ENCODE measurements around the gene WNT8B. TPM values are rescaled to one million over a fixed set of nuclear protein-coding genes. Genes with fewer than 3 reads are reported as not detected.

Gene WNT8B
- total RNA-seq, 4 donors from 2014 or later: not detected

DNA sequence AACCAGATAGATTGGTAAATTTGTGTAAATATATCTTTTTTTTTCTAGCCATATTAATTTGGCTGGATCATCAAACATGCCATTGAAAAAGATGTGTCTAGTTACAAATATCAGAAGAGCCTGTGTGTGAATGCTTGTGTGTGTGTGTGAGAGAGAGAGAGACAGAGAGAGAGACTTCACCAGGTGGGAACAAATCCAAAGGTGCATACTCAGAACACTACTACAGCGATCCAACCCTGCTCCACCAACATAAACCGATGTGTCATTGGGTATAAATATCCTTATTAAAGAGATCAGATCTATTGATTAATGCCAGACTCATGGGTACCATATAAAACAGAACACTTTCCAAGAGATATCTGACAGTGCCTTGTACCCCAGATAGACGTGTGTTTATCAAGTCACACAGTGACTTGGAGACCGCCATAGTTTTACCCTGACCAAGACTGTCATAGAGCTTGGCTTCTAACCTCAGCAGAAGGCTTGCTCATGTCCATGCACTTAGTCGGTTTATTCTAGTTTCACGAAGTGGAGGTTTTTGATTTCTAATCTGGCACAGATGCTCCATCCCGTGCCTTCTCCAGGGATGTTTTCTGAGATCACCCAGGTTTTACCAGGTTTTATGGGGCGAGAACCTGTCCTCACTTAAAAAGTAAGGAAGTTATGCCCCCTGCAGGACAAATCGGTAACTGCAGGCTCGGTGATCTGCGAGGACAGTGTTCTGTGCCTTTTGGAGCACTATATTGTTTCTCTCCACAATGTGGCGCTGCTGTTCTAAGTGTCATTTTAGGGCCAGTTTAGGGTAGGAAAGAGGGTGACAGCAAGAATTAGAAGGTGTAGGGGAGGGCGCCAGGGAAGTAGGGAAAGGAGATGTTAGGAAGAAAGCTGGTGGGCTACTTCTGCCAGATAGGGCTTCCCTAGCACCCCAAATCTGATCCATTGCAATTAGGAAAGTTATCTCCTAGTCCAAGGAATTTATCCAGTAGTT, 29.3 kb upstream of the WNT8B start:
- Histone ChIP-seq H3K4me3 (no peak overlapping the region), H3K27me3 (peaks cover 7% of the 10 kb centered on the region), H3K4me1 (no peaks in the 10 kb centered on the region), H3K9me3 (no peaks in the 10 kb centered on the region), H3K36me3 (no peaks in the 10 kb centered on the region), H3K27ac (no peak overlapping the region)
- TF ChIP-seq EP300 (IDR thresholded peaks at IDR 0.05; ENCODE audit: low read depth): no peak
- TF ChIP-seq, protein P1, sequence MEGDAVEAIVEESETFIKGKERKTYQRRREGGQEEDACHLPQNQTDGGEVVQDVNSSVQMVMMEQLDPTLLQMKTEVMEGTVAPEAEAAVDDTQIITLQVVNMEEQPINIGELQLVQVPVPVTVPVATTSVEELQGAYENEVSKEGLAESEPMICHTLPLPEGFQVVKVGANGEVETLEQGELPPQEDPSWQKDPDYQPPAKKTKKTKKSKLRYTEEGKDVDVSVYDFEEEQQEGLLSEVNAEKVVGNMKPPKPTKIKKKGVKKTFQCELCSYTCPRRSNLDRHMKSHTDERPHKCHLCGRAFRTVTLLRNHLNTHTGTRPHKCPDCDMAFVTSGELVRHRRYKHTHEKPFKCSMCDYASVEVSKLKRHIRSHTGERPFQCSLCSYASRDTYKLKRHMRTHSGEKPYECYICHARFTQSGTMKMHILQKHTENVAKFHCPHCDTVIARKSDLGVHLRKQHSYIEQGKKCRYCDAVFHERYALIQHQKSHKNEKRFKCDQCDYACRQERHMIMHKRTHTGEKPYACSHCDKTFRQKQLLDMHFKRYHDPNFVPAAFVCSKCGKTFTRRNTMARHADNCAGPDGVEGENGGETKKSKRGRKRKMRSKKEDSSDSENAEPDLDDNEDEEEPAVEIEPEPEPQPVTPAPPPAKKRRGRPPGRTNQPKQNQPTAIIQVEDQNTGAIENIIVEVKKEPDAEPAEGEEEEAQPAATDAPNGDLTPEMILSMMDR (IDR thresholded peaks at IDR 0.05): peak; percentile 98 to 100 (median 99)
- intact Hi-C loops (cut with DNase I; ENCODE audit: low total_unique reads): loop anchor here (2.0 kb wide), 1 partner anchor 95 kb away; no protein-coding TSS in a partner anchor
- in situ Hi-C loops (cut with MboI; ENCODE audit: low pct_ligation_motif_present in 1 of 4, low pct_unique_long_range_greater_than_20kb in 1 of 4, low sequenced_read_pairs in 3 of 4): loop anchor here (5.0 to 10.0 kb wide), 2 partner anchors 81 to 91 kb away; partner anchors contain the start of gene SEC31B (in 1 of the 4)
- DNase-seq: peak; percentile 97
- 25 to 26% methylated on average over 10 to 13 of the region's 13 CpGs for WGBS, 2 donors (ENCODE audit: low coverage in 1 of 2)

DNA sequence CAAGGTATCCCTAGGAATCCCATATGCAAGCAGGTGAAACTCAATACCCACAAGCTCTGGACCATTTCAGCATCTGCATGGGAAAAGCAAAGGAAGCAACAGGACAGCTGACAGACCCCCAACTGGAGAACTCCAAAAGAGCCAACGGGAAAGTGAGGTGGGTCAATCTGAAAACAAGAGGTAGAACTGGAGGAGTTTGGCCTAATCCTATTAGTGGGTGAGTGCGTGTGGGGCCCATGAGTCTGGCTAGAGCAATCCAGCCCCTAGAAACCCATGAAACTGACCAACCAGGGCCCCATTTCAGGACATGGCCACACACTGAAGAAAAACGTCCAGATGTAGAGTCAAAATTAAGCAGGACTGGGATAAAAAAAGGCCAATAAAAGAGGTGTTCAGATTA, 26.6 kb upstream of the WNT8B start:
- in situ Hi-C loops (cut with MboI; ENCODE audit: low pct_ligation_motif_present in 1 of 4, low pct_unique_long_range_greater_than_20kb in 1 of 4, low sequenced_read_pairs in 3 of 4): loop anchor here in 2 of 4 donors (5.0 to 10.0 kb wide), 2 partner anchors 79 to 81 kb away; partner anchors contain the start of gene SEC31B (in 2 of the 2)
- no peaks in the 10 kb centered on the region for H3K9me3 ChIP-seq
- peaks cover 7% of the 10 kb centered on the region for H3K27me3 ChIP-seq
- 40 to 64% methylated on average over 1 to 3 of the region's 3 CpGs for WGBS, 2 donors (ENCODE audit: low coverage in 1 of 2)
- intact Hi-C loops (cut with DNase I; ENCODE audit: low total_unique reads): no loop called here
- TF ChIP-seq POLR2A (IDR thresholded peaks at IDR 0.05) (no peak), POLR2AphosphoS5 (IDR thresholded peaks at IDR 0.05) (no peak), EP300 (IDR thresholded peaks at IDR 0.05; ENCODE audit: low read depth) (no peak)
- TF ChIP-seq, protein P1 (IDR thresholded peaks at IDR 0.05): no peak
- H3K4me3 ChIP-seq: no peak overlapping the region
- DNase-seq: no peak
- H3K36me3 ChIP-seq: no peaks in the 10 kb centered on the region
- H3K4me1 ChIP-seq: no peaks in the 10 kb centered on the region
- H3K27ac ChIP-seq: no peak overlapping the region

DNA sequence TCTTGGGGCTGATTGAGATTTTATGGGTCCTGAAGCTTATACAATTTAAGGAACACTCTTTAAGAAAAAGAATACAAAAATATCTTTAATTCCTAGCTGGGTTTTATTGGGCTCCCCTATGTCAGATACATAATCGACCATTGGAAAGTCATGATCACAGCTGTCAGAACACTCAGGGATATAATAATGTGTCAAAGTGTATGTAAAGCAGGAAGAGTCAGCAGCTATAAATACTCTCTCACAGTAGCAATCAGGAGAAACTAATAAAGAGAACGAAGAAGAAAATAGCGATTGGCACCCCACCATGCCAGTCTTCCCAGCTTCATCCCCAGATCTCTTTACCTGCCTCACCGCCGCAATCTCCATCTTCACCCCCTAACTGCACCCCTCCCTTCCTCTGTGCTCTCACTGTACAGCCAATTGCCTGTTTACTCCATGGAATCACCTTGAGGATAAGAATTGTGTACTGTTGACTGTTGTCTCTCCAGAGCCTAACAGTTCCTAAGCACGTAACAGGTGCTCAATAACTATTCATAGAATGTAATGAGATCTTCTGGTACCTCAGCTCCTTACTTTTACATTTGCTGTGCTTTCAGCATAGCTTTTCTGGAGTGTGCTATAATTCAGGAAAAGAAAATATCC, 24.0 kb upstream of the WNT8B start:
- TF ChIP-seq, protein P1 (IDR thresholded peaks at IDR 0.05): no peak
- TF ChIP-seq POLR2AphosphoS5 (IDR thresholded peaks at IDR 0.05) (no peak), EP300 (IDR thresholded peaks at IDR 0.05; ENCODE audit: low read depth) (no peak), POLR2A (IDR thresholded peaks at IDR 0.05) (no peak)
- 83 to 84% methylated on average over 6 of the region's 6 CpGs for WGBS, 2 donors (ENCODE audit: low coverage in 1 of 2)
- intact Hi-C loops (cut with DNase I; ENCODE audit: low total_unique reads): no loop called here

DNA sequence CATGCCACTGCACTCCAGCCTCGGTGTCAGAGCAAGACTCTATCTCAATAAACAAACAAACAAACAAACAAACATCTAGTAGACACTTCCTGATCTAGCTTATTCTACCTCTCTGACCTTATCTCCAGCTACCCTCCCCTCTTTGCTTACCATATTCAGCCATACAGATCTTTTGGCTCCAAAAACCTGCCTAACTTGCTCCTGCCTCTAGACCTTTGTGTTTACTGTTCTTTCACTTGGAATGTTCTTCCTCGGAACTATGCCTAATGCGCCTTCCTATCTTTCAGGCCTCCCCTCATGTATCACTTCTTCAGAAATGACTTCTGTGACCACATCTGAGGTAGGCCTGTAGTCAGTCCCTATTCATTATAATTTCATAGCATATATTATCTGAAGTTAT, 20.3 kb upstream of the WNT8B start:
- Histone ChIP-seq H3K36me3 (no peaks in the 10 kb centered on the region), H3K9me3 (no peaks in the 10 kb centered on the region), H3K4me1 (no peaks in the 10 kb centered on the region), H3K27ac (no peak overlapping the region), H3K4me3 (no peak overlapping the region), H3K27me3 (no peaks in the 10 kb centered on the region)
- in situ Hi-C loops (cut with MboI; ENCODE audit: low pct_ligation_motif_present in 1 of 4, low pct_unique_long_range_greater_than_20kb in 1 of 4, low sequenced_read_pairs in 3 of 4) (no loop called here), intact Hi-C loops (cut with DNase I; ENCODE audit: low total_unique reads) (no loop called here)
- TF ChIP-seq POLR2AphosphoS5 (IDR thresholded peaks at IDR 0.05) (no peak), POLR2A (IDR thresholded peaks at IDR 0.05) (no peak), EP300 (IDR thresholded peaks at IDR 0.05; ENCODE audit: low read depth) (no peak)
- TF ChIP-seq, protein P1 (IDR thresholded peaks at IDR 0.05): no peak
- DNase-seq: no peak
- 44 to 63% methylated on average over 2 to 3 of the region's 3 CpGs for WGBS, 2 donors (ENCODE audit: low coverage in 1 of 2)

More for the DNA sequence above, 24.0 kb upstream of the WNT8B start:
- Histone ChIP-seq H3K27me3 (peaks cover 7% of the 10 kb centered on the region), H3K4me1 (no peaks in the 10 kb centered on the region), H3K4me3 (no peak overlapping the region), H3K36me3 (no peaks in the 10 kb centered on the region), H3K27ac (no peak overlapping the region), H3K9me3 (no peaks in the 10 kb centered on the region)
- no peak for DNase-seq
- in situ Hi-C loops (cut with MboI; ENCODE audit: low pct_ligation_motif_present in 1 of 4, low pct_unique_long_range_greater_than_20kb in 1 of 4, low sequenced_read_pairs in 3 of 4): loop anchor here in 2 of 4 donors (5.0 to 10.0 kb wide), 2 partner anchors 76 to 79 kb away; partner anchors contain the start of gene SEC31B (in 2 of the 2)
